Activated T-helper 1 cell treated with anti-CD3 and anti-CD28 coated beads, Interleukin-12 subunit alpha, Interleukin-12 subunit beta, Interleukin-2, Interleukin-4 antibody, amounts not matched to agents 30 ng/mL and 10 ng/mL and 1 ng/mL, durations not matched to agents 14 hours and 24 hours and 36 hours (primary cell): ENCODE results near the gene CEP112. TPM values are rescaled to one million over a fixed set of nuclear protein-coding genes. Genes with fewer than 3 reads are reported as not detected.

Experiments
- DNase-seq: peaks from one replicate; pipeline ENCODE4 v3.0.0; 2021; ENCODE audit warnings: low spot score
- H3K27ac Mint-ChIP-seq: one replicate; pipeline ENCODE4 v1.8.0; 2021; ENCODE audit warnings: mild to moderate bottlenecking, mixed read lengths
- H3K27me3 Mint-ChIP-seq: one replicate; pipeline ENCODE4 v1.8.0; 2022; ENCODE audit warnings: mild to moderate bottlenecking, moderate library complexity, mixed read lengths; ENCODE audit not compliant: insufficient read depth
- H3K36me3 Mint-ChIP-seq: one replicate; pipeline ENCODE4 v1.8.0; 2021; ENCODE audit warnings: low read depth, mixed read lengths
- H3K4me1 Mint-ChIP-seq: one replicate; pipeline ENCODE4 v1.8.0; 2021; ENCODE audit warnings: low read depth, mixed read lengths
- H3K4me3 Mint-ChIP-seq: one replicate; pipeline ENCODE4 v1.8.0; 2021; ENCODE audit warnings: mild to moderate bottlenecking, moderate library complexity, mixed read lengths
- H3K9me3 Mint-ChIP-seq: one replicate; pipeline ENCODE4 v1.8.0; 2021; ENCODE audit warnings: mixed read lengths
- intact Hi-C: fragments of 100-400 bp; cut with micrococcal nuclease; formaldehyde crosslinking; loops from one replicate; pipeline ENCODE4 v1.15.1; 2024
- total RNA-seq: library from RNA; stranded (reverse); gene quantifications from 2 replicates; pipeline ENCODE4 v1.2.3, GENCODE V29; 2022

CEP112 gene
- total RNA-seq, 1 donor from 2014 or later, result 1.7 TPM

- H3K4me3 Mint-ChIP-seq, result no peak overlapping the region
- H3K9me3 Mint-ChIP-seq, result no peaks in the 10 kb centered on the region
- H3K4me1 Mint-ChIP-seq, result no peaks in the 10 kb centered on the region
- no peak overlapping the region for H3K27ac Mint-ChIP-seq
- intact Hi-C loops, result no loop called here
- DNase-seq, result no peak
- H3K36me3 Mint-ChIP-seq, result no peaks in the 10 kb centered on the region
- no peaks in the 10 kb centered on the region for H3K27me3 Mint-ChIP-seq
These were observed 213.1 kb downstream of the CEP112 start for GRCh38 chr17:65978871-65979270.

- Mint-ChIP-seq H3K27me3 (no peaks in the 10 kb centered on the region), H3K4me1 (no peaks in the 10 kb centered on the region), H3K36me3 (no peaks in the 10 kb centered on the region), H3K9me3 (peaks cover 3% of the 10 kb centered on the region), H3K4me3 (no peak overlapping the region), H3K27ac (no peak overlapping the region)
- DNase-seq, result no peak
- intact Hi-C loops, result no loop called here
These were observed 214.9 kb downstream of the CEP112 start for GRCh38 chr17:65977041-65977440.

- Mint-ChIP-seq H3K36me3 (no peaks in the 10 kb centered on the region), H3K4me3 (no peak overlapping the region), H3K9me3 (peaks cover 9% of the 10 kb centered on the region), H3K27me3 (no peaks in the 10 kb centered on the region), H3K4me1 (no peaks in the 10 kb centered on the region), H3K27ac (no peak overlapping the region)
- intact Hi-C loops, result no loop called here
- no peak for DNase-seq
These were observed 216.1 kb downstream of the CEP112 start for GRCh38 chr17:65975878-65976277.

GRCh38 chr17:65973237-65973636 lies 218.7 kb downstream of the CEP112 start:
- no peak overlapping the region for H3K4me3 Mint-ChIP-seq
- no peak overlapping the region for H3K27ac Mint-ChIP-seq
- H3K4me1 Mint-ChIP-seq, result no peaks in the 10 kb centered on the region
- H3K9me3 Mint-ChIP-seq, result peaks cover 9% of the 10 kb centered on the region
- H3K36me3 Mint-ChIP-seq, result no peaks in the 10 kb centered on the region
- intact Hi-C loops, result no loop called here
- no peak for DNase-seq
- H3K27me3 Mint-ChIP-seq, result no peaks in the 10 kb centered on the region

- intact Hi-C loops, result no loop called here
- no peaks in the 10 kb centered on the region for H3K4me1 Mint-ChIP-seq
- H3K4me3 Mint-ChIP-seq, result no peak overlapping the region
- peaks cover 6% of the 10 kb centered on the region for H3K9me3 Mint-ChIP-seq
- H3K27ac Mint-ChIP-seq, result no peak overlapping the region
- no peaks in the 10 kb centered on the region for H3K27me3 Mint-ChIP-seq
- no peaks in the 10 kb centered on the region for H3K36me3 Mint-ChIP-seq
- no peak for DNase-seq
These were observed 224.6 kb downstream of the CEP112 start for GRCh38 chr17:65967372-65967771.

- no peak for DNase-seq
- Mint-ChIP-seq H3K4me1 (no peaks in the 10 kb centered on the region), H3K9me3 (no peaks in the 10 kb centered on the region), H3K27me3 (no peaks in the 10 kb centered on the region), H3K27ac (no peak overlapping the region), H3K36me3 (no peaks in the 10 kb centered on the region), H3K4me3 (no peak overlapping the region)
- intact Hi-C loops, result no loop called here
These were observed 225.7 kb downstream of the CEP112 start for GRCh38 chr17:65966072-65966695.

- DNase-seq, result no peak
- H3K4me3 Mint-ChIP-seq, result no peak overlapping the region
- H3K27me3 Mint-ChIP-seq, result no peaks in the 10 kb centered on the region
- intact Hi-C loops, result no loop called here
- no peaks in the 10 kb centered on the region for H3K36me3 Mint-ChIP-seq
- no peak overlapping the region for H3K27ac Mint-ChIP-seq
- no peaks in the 10 kb centered on the region for H3K4me1 Mint-ChIP-seq
- peaks cover 3% of the 10 kb centered on the region for H3K9me3 Mint-ChIP-seq
These were observed 228.8 kb downstream of the CEP112 start for GRCh38 chr17:65963179-65963578.

- H3K4me3 Mint-ChIP-seq, result no peak overlapping the region
- no peak overlapping the region for H3K27ac Mint-ChIP-seq
- intact Hi-C loops, result no loop called here
- H3K4me1 Mint-ChIP-seq, result no peaks in the 10 kb centered on the region
- no peak for DNase-seq
- H3K27me3 Mint-ChIP-seq, result no peaks in the 10 kb centered on the region
- H3K36me3 Mint-ChIP-seq, result no peaks in the 10 kb centered on the region
- H3K9me3 Mint-ChIP-seq, result peaks cover 7% of the 10 kb centered on the region
These were observed 232.3 kb downstream of the CEP112 start for GRCh38 chr17:65959630-65960029.

GRCh38 chr17:65956814-65957213 lies 235.1 kb downstream of the CEP112 start:
- no peak for DNase-seq
- peaks cover 7% of the 10 kb centered on the region for H3K9me3 Mint-ChIP-seq
- no peaks in the 10 kb centered on the region for H3K4me1 Mint-ChIP-seq
- intact Hi-C loops, result no loop called here
- no peak overlapping the region for H3K27ac Mint-ChIP-seq
- H3K27me3 Mint-ChIP-seq, result no peaks in the 10 kb centered on the region
- no peak overlapping the region for H3K4me3 Mint-ChIP-seq
- no peaks in the 10 kb centered on the region for H3K36me3 Mint-ChIP-seq

GRCh38 chr17:65954148-65954449 lies 237.8 kb downstream of the CEP112 start:
- no peak for DNase-seq
- Mint-ChIP-seq H3K27me3 (no peaks in the 10 kb centered on the region), H3K4me3 (no peak overlapping the region), H3K36me3 (no peaks in the 10 kb centered on the region), H3K9me3 (peaks cover 4% of the 10 kb centered on the region), H3K27ac (no peak overlapping the region), H3K4me1 (no peaks in the 10 kb centered on the region)
- intact Hi-C loops, result no loop called here

- Mint-ChIP-seq H3K9me3 (peaks cover 4% of the 10 kb centered on the region), H3K4me3 (no peak overlapping the region), H3K4me1 (no peaks in the 10 kb centered on the region), H3K27ac (no peak overlapping the region), H3K27me3 (no peaks in the 10 kb centered on the region), H3K36me3 (no peaks in the 10 kb centered on the region)
- intact Hi-C loops, result no loop called here
- no peak for DNase-seq
These were observed 238.4 kb downstream of the CEP112 start for GRCh38 chr17:65953316-65954147.

- intact Hi-C loops, result no loop called here
- Mint-ChIP-seq H3K4me3 (no peak overlapping the region), H3K4me1 (no peaks in the 10 kb centered on the region)
These were observed 239.3 kb downstream of the CEP112 start for GRCh38 chr17:65952586-65952985.

GRCh38 chr17:65952015-65952414 lies 239.9 kb downstream of the CEP112 start:
- Mint-ChIP-seq H3K4me1 (no peaks in the 10 kb centered on the region), H3K36me3 (no peaks in the 10 kb centered on the region), H3K4me3 (no peak overlapping the region), H3K9me3 (peaks cover 4% of the 10 kb centered on the region), H3K27me3 (no peaks in the 10 kb centered on the region), H3K27ac (no peak overlapping the region)
- intact Hi-C loops, result no loop called here
- DNase-seq, result no peak

More at GRCh38 chr17:65952586-65952985, 239.3 kb downstream of the CEP112 start:
- H3K27ac Mint-ChIP-seq, result no peak overlapping the region
- no peaks in the 10 kb centered on the region for H3K27me3 Mint-ChIP-seq
- no peak for DNase-seq
- H3K36me3 Mint-ChIP-seq, result no peaks in the 10 kb centered on the region
- peaks cover 4% of the 10 kb centered on the region for H3K9me3 Mint-ChIP-seq
